H1 (cell line): ENCODE results near the gene ENPP1.

Source experiments
- ASH2L ChIP-seq: fragments of 200-600, 300-600 bp; sonication (generic); IDR thresholded peaks from one replicate; pipeline ENCODE4 v1.7.1; 2017; ENCODE audit warnings: low read length
- EZH2 ChIP-seq: fragments of 200-600 bp; sonication (generic); IDR thresholded peaks from 2 replicates; pipeline ENCODE4 v1.7.1; 2012; ENCODE audit warnings: low read depth, mild to moderate bottlenecking, moderate library complexity, low read length, inconsistent platforms; ENCODE audit not compliant: severe bottlenecking
- KDM5A ChIP-seq: fragments of 200-600 bp; IDR thresholded peaks from 2 replicates; pipeline ENCODE4 v1.7.1; 2012; ENCODE audit warnings: mild to moderate bottlenecking, low read length, inconsistent platforms, mixed read lengths
- POLR2A ChIP-seq, 2 experiments: IDR thresholded peaks; 1 replicate in 1 of 2; 2 replicates in 1 of 2; pipeline ENCODE4 v1.6.1; 2011; ENCODE audit warnings: low read depth in 2 of 2, low read length in 2 of 2, mild to moderate bottlenecking in 2 of 2; ENCODE audit errors: control extremely low read depth in 1 of 2
- TF ChIP-seq, protein P1 (sequence below): IDR thresholded peaks from 2 replicates; pipeline ENCODE4 v1.6.1; 2012; ENCODE audit warnings: inconsistent platforms
- TF ChIP-seq, protein P2 (sequence below), 3 experiments: IDR thresholded peaks; 1 replicate in 2 of 3; 2 replicates in 1 of 3; pipeline versions ENCODE4 v1.5.1 to v1.6.1; 2011; ENCODE audit warnings: low read length in 3 of 3, mild to moderate bottlenecking in 3 of 3, inconsistent platforms in 2 of 3, low read depth in 1 of 3, moderate library complexity in 1 of 3; ENCODE audit not compliant: insufficient read depth in 1 of 3; ENCODE audit errors: control extremely low read depth in 1 of 3

DNA sequence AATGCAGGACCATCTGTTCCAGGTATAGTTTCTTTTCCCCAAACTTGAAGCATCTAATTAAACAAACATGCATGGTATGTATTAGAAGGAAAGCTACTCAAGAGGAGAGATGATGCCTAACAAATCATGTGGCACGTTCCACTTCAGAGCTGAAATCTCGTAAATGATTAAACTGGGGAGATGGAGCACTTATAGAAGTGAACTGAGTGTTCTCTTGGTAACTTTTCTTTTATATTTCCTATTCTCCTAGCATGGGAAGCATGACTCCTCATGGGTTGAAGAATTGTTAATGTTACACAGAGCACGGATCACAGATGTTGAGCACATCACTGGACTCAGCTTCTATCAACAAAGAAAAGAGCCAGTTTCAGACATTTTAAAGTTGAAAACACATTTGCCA lies 82.3 kb downstream of the ENPP1 start:
- TF ChIP-seq KDM5A (no peak), ASH2L (no peak), EZH2 (no peak), POLR2A (IDR thresholded peaks at IDR 0.05; ENCODE audit: control extremely low read depth in 1 of 2, low read depth in 2 of 2, low read length in 2 of 2) (no peak)
- TF ChIP-seq, protein P1, sequence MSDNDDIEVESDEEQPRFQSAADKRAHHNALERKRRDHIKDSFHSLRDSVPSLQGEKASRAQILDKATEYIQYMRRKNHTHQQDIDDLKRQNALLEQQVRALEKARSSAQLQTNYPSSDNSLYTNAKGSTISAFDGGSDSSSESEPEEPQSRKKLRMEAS: no peak
- TF ChIP-seq, protein P2, sequence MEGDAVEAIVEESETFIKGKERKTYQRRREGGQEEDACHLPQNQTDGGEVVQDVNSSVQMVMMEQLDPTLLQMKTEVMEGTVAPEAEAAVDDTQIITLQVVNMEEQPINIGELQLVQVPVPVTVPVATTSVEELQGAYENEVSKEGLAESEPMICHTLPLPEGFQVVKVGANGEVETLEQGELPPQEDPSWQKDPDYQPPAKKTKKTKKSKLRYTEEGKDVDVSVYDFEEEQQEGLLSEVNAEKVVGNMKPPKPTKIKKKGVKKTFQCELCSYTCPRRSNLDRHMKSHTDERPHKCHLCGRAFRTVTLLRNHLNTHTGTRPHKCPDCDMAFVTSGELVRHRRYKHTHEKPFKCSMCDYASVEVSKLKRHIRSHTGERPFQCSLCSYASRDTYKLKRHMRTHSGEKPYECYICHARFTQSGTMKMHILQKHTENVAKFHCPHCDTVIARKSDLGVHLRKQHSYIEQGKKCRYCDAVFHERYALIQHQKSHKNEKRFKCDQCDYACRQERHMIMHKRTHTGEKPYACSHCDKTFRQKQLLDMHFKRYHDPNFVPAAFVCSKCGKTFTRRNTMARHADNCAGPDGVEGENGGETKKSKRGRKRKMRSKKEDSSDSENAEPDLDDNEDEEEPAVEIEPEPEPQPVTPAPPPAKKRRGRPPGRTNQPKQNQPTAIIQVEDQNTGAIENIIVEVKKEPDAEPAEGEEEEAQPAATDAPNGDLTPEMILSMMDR (IDR thresholded peaks at IDR 0.05; ENCODE audit: control extremely low read depth in 1 of 3, insufficient read depth in 1 of 3, low read depth in 1 of 3, low read length in 3 of 3): no peak
